ENCODE data around the gene ERFL. TPM values are rescaled to one million over a fixed set of nuclear protein-coding genes. Genes with fewer than 3 reads are reported as not detected.

Gene ERFL
- total RNA-seq, 1 experiment from 2014 or later = 0.79 TPM

GRCh38 chr19:41897181-41897580, 31.1 kb downstream of the ERFL start:
- Histone ChIP-seq H3K9ac (ENCODE audit: low read length) (no peak overlapping the region), H3K79me2 (ENCODE audit: insufficient read depth, low read length) (no peaks in the 10 kb centered on the region), H3K27ac (ENCODE audit: low read depth, low read length) (no peak overlapping the region), H3K4me3 (replicated peaks in 1 of 2; ENCODE audit: low read depth in 1 of 2, low read length in 2 of 2) (no peak overlapping the region), H4K20me1 (ENCODE audit: insufficient read depth) (no peaks in the 10 kb centered on the region), H3K9me3 (ENCODE audit: control insufficient read depth in 1 of 2, insufficient read depth in 1 of 2, low read depth in 1 of 2, low read length in 2 of 2) (no peaks in the 10 kb centered on the region), H2AFZ (ENCODE audit: low read depth, low read length, poor library complexity, severe bottlenecking) (no peak overlapping the region), H3K36me3 (ENCODE audit: control insufficient read depth in 1 of 2, insufficient read depth in 2 of 2, low read length in 2 of 2) (peaks cover 32 to 33% of the 10 kb centered on the region in 2 experiments; a peak in 3 of 4 replicates), H3K4me1 (ENCODE audit: control insufficient read depth in 1 of 2, insufficient read depth in 2 of 2, low read length in 2 of 2) (no peaks in the 10 kb centered on the region), H3K9me2 (ENCODE audit: insufficient read depth) (no peaks in the 10 kb centered on the region), H3K27me3 (ENCODE audit: insufficient read depth, low read length) (no peaks in the 10 kb centered on the region), H3K4me2 (ENCODE audit: low read length) (no peak overlapping the region)
- ATAC-seq (no peak), DNase-seq (ENCODE audit: low read depth, low spot score) (no peak)
- no peak for TF ChIP-seq EZH2phosphoT487 (IDR thresholded peaks at IDR 0.05; ENCODE audit: borderline replicate concordance)
- TF ChIP-seq RAD21 (IDR thresholded peaks at IDR 0.05; ENCODE audit: low read depth) = no peak
- TF ChIP-seq POLR2AphosphoS5 (IDR thresholded peaks at IDR 0.05; ENCODE audit: low read depth, low read length) = no peak
- RAD21 ChIA-PET (ENCODE audit: low non-redundant PET in 1 of 2, low total read pairs in 2 of 2, uncharacterized antibody in 2 of 2, unreplicated experiment in 2 of 2) = no interaction called here
- POLR2A ChIA-PET = no interaction called here
- BruUV-seq (replicated peaks) = no TSS peak
- CTCF ChIA-PET = no interaction called here
- intact Hi-C loops (cut with micrococcal nuclease) = no loop called here

- no peak for DNase-seq (ENCODE audit: low read depth, low spot score)
- POLR2A ChIA-PET = no interaction called here
- ATAC-seq = no peak
Measured at GRCh38 chr19:41896581-41896942, 31.7 kb downstream of the ERFL start.

More at GRCh38 chr19:41896581-41896942, 31.7 kb downstream of the ERFL start:
- no peaks in the 10 kb centered on the region for H3K9me3 ChIP-seq (ENCODE audit: control insufficient read depth in 1 of 2, insufficient read depth in 1 of 2, low read depth in 1 of 2, low read length in 2 of 2)
- peaks cover 30 to 33% of the 10 kb centered on the region in 2 experiments; a peak in 3 of 4 replicates for H3K36me3 ChIP-seq (ENCODE audit: control insufficient read depth in 1 of 2, insufficient read depth in 2 of 2, low read length in 2 of 2)
- intact Hi-C loops (cut with micrococcal nuclease) = no loop called here
- H3K9me2 ChIP-seq (ENCODE audit: insufficient read depth) = no peaks in the 10 kb centered on the region
- no peak overlapping the region for H3K27ac ChIP-seq (ENCODE audit: low read depth, low read length)
- no peak overlapping the region for H3K9ac ChIP-seq (ENCODE audit: low read length)
- ChIA-PET CTCF (no interaction called here), RAD21 (ENCODE audit: low non-redundant PET in 1 of 2, low total read pairs in 2 of 2, uncharacterized antibody in 2 of 2, unreplicated experiment in 2 of 2) (no interaction called here)
- no peaks in the 10 kb centered on the region for H3K4me1 ChIP-seq (ENCODE audit: control insufficient read depth in 1 of 2, insufficient read depth in 2 of 2, low read length in 2 of 2)
- no peak overlapping the region for H3K4me3 ChIP-seq (replicated peaks in 1 of 2; ENCODE audit: low read depth in 1 of 2, low read length in 2 of 2)
- no peak overlapping the region for H3K4me2 ChIP-seq (ENCODE audit: low read length)
- H4K20me1 ChIP-seq (ENCODE audit: insufficient read depth) = no peaks in the 10 kb centered on the region
- BruUV-seq (replicated peaks) = no TSS peak
- no peaks in the 10 kb centered on the region for H3K79me2 ChIP-seq (ENCODE audit: insufficient read depth, low read length)
- no peaks in the 10 kb centered on the region for H3K27me3 ChIP-seq (ENCODE audit: insufficient read depth, low read length)
- TF ChIP-seq SRF (IDR thresholded peaks at IDR 0.05; ENCODE audit: low read depth) (no peak), EZH2phosphoT487 (IDR thresholded peaks at IDR 0.05; ENCODE audit: borderline replicate concordance) (no peak), ZNF274 (IDR thresholded peaks at IDR 0.05; ENCODE audit: low read depth, low read length) (no peak), CBX3 (IDR thresholded peaks at IDR 0.05; ENCODE audit: low read depth) (no peak), ZBTB33 (IDR thresholded peaks at IDR 0.05; ENCODE audit: extremely low read depth, insufficient replicate concordance, low read length) (no peak), EGR1 (IDR thresholded peaks at IDR 0.05; ENCODE audit: low read depth) (no peak), ELF1 (IDR thresholded peaks at IDR 0.05; ENCODE audit: borderline replicate concordance, low read depth) (no peak), SIN3A (IDR thresholded peaks at IDR 0.05; ENCODE audit: low read depth) (no peak), JUND (IDR thresholded peaks at IDR 0.05) (no peak), ATF3 (IDR thresholded peaks at IDR 0.05) (no peak), CEBPB (IDR thresholded peaks at IDR 0.05; ENCODE audit: low read depth) (no peak), POLR2AphosphoS5 (IDR thresholded peaks at IDR 0.05; ENCODE audit: low read depth, low read length) (no peak), FOSL1 (IDR thresholded peaks at IDR 0.05; ENCODE audit: low read depth) (no peak), MAX (IDR thresholded peaks at IDR 0.05) (no peak)
- H2AFZ ChIP-seq (ENCODE audit: low read depth, low read length, poor library complexity, severe bottlenecking) = no peak overlapping the region

All from HCT116 (cell line).